OCI-LY7 (cell line): Measurements from ENCODE around the gene CHST8. TPM values are rescaled to one million over a fixed set of nuclear protein-coding genes. Genes with fewer than 3 reads are reported as not detected.

Source experiments
- BruUV-seq: library from RNA; stranded (reverse); fragments of 400-500 nt; replicated peaks from 2 replicates; lab custom pipeline; 2021; lab: Mats Ljungman, UMichigan
- CTCF ChIA-PET: fragments of 300-600 bp; sonication (Branson Sonifier 250); formaldehyde crosslinking; loops from one replicate; lab custom pipeline; 2022; ENCODE audit warnings: antibody characterized with exemption; ENCODE audit not compliant: unreplicated experiment; lab: Charles Lee
- POLR2A ChIA-PET: fragments of 300-600 bp; sonication (Branson Sonifier 250); formaldehyde crosslinking; loops from one replicate; lab custom pipeline; 2022; ENCODE audit warnings: antibody characterized with exemption; lab: Charles Lee
- DNase-seq: peaks from one replicate; pipeline ENCODE4 v3.0.0-alpha.2; 2015; ENCODE audit warnings: low spot score
- H2AFZ ChIP-seq: fragments of 200-600 bp; sonication (generic), shearing (Covaris generic); 2 replicates; pipeline ENCODE4 v1.6.1; 2014; ENCODE audit warnings: mild to moderate bottlenecking, antibody characterized with exemption, low read length, moderate library complexity
- H3K27ac ChIP-seq: fragments of 200-600 bp; sonication (generic); 2 replicates; pipeline ENCODE4 v1.5.1; 2014; ENCODE audit warnings: mixed run types, low read depth, mild to moderate bottlenecking, moderate library complexity, low read length, inconsistent platforms; ENCODE audit not compliant: poor library complexity, severe bottlenecking
- H3K36me3 ChIP-seq: fragments of 200-600 bp; sonication (generic); 2 replicates; pipeline ENCODE4 v1.6.1; 2014; ENCODE audit warnings: mild to moderate bottlenecking, antibody characterized with exemption, low read length, moderate library complexity, mixed read lengths; ENCODE audit not compliant: insufficient read depth
- H3K4me1 ChIP-seq: fragments of 200-600 bp; sonication (generic); 2 replicates; pipeline ENCODE4 v1.5.1; 2014; ENCODE audit warnings: mild to moderate bottlenecking, low read length; ENCODE audit not compliant: insufficient read depth, poor library complexity, severe bottlenecking
- H3K4me2 ChIP-seq: fragments of 200-600 bp; sonication (generic); 2 replicates; pipeline ENCODE4 v1.6.1; 2014; ENCODE audit warnings: mild to moderate bottlenecking, low read length
- H3K4me3 ChIP-seq: fragments of 200-600 bp; sonication (generic); 2 replicates; pipeline ENCODE4 v1.5.1; 2014; ENCODE audit warnings: mild to moderate bottlenecking, low read depth, low read length; ENCODE audit not compliant: poor library complexity, severe bottlenecking
- H3K79me2 ChIP-seq: fragments of 200-600 bp; sonication (generic); 2 replicates; pipeline ENCODE4 v1.6.1; 2016; ENCODE audit warnings: low read depth, mild to moderate bottlenecking, low read length, moderate library complexity, mixed read lengths; ENCODE audit not compliant: insufficient read depth
- H3K9me2 ChIP-seq: fragments of 200-600 bp; sonication (generic); 2 replicates; pipeline ENCODE4 v1.6.1; 2016; ENCODE audit warnings: mild to moderate bottlenecking, low read length, mixed read lengths; ENCODE audit not compliant: insufficient read depth
- H3K9me3 ChIP-seq: fragments of 200-600 bp; sonication (generic); 2 replicates; pipeline ENCODE4 v1.6.1; 2014; ENCODE audit warnings: mild to moderate bottlenecking, mixed run types, low read length, mixed read lengths
- H4K20me1 ChIP-seq: fragments of 200-600 bp; sonication (generic); 2 replicates; pipeline ENCODE4 v1.6.1; 2014; ENCODE audit warnings: mild to moderate bottlenecking, antibody characterized with exemption, low read length, moderate library complexity, mixed read lengths; ENCODE audit not compliant: insufficient read depth
- EZH2phosphoT487 ChIP-seq: fragments of 200-600 bp; sonication (generic); IDR thresholded peaks from 2 replicates; pipeline ENCODE4 v1.6.1; 2018; ENCODE audit warnings: low read depth, borderline replicate concordance, mild to moderate bottlenecking, mixed run types, antibody characterized with exemption, low read length, moderate library complexity, mixed read lengths
- intact Hi-C: fragments of 100-400 bp; cut with micrococcal nuclease; formaldehyde crosslinking; loops from one replicate; pipeline ENCODE4 v1.10.0; 2022; ENCODE audit not compliant: unreplicated experiment
- total RNA-seq, 2 experiments: library from RNA; depleted of rRNA in 1 of 2; stranded (reverse); fragments of >200 nt in 1 of 2; shearing (Covaris generic) in 1 of 2; gene quantifications; 2 replicates each; pipeline ENCODE4 v1.2.3, GENCODE V29; 2014 to 2022
- TF ChIP-seq, protein P1 (sequence below): fragments of 200-600 bp; sonication (generic); conservative IDR thresholded peaks from 2 replicates; pipeline ENCODE4 v1.5.1; 2014; ENCODE audit warnings: mild to moderate bottlenecking, antibody characterized with exemption, low read length, moderate library complexity, mixed read lengths

The CHST8 gene
- total RNA-seq, 2 experiments from 2014 or later, result not detected

DNA sequence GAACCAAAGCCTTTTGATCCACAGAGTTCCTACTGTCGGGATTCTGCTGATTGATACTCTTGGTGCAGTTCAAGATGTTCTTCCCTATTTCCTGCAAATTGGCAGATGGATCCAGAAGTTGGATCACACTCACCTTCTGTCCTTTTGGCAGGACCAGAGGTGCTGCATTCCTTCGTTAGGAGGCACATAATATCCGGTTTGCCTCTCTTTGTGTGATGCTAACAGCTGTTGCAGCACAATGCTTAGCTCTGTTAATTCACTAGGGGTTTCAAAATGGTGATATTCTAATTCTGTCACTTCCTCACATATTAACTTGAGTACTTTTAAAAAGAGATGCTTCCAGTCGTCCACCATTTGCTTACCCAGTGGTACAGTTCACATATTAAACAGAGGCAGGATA, 15.2 kb upstream of the CHST8 start:
- H3K4me2 ChIP-seq, result no peak overlapping the region
- CTCF ChIA-PET, result no interaction called here
- H3K36me3 ChIP-seq, result no peaks in the 10 kb centered on the region
- no peaks in the 10 kb centered on the region for H3K79me2 ChIP-seq
- no TSS peak for BruUV-seq
- H4K20me1 ChIP-seq, result no peaks in the 10 kb centered on the region
- no peaks in the 10 kb centered on the region for H3K9me2 ChIP-seq
- intact Hi-C loops, result no loop called here
- TF ChIP-seq, protein P1, sequence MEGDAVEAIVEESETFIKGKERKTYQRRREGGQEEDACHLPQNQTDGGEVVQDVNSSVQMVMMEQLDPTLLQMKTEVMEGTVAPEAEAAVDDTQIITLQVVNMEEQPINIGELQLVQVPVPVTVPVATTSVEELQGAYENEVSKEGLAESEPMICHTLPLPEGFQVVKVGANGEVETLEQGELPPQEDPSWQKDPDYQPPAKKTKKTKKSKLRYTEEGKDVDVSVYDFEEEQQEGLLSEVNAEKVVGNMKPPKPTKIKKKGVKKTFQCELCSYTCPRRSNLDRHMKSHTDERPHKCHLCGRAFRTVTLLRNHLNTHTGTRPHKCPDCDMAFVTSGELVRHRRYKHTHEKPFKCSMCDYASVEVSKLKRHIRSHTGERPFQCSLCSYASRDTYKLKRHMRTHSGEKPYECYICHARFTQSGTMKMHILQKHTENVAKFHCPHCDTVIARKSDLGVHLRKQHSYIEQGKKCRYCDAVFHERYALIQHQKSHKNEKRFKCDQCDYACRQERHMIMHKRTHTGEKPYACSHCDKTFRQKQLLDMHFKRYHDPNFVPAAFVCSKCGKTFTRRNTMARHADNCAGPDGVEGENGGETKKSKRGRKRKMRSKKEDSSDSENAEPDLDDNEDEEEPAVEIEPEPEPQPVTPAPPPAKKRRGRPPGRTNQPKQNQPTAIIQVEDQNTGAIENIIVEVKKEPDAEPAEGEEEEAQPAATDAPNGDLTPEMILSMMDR, result no peak
- no peak for TF ChIP-seq EZH2phosphoT487
- no peak overlapping the region for H3K27ac ChIP-seq
- H3K4me3 ChIP-seq, result no peak overlapping the region
- POLR2A ChIA-PET, result no interaction called here
- no peaks in the 10 kb centered on the region for H3K9me3 ChIP-seq
- no peak for DNase-seq
- H3K4me1 ChIP-seq, result no peaks in the 10 kb centered on the region
- no peak overlapping the region for H2AFZ ChIP-seq

DNA sequence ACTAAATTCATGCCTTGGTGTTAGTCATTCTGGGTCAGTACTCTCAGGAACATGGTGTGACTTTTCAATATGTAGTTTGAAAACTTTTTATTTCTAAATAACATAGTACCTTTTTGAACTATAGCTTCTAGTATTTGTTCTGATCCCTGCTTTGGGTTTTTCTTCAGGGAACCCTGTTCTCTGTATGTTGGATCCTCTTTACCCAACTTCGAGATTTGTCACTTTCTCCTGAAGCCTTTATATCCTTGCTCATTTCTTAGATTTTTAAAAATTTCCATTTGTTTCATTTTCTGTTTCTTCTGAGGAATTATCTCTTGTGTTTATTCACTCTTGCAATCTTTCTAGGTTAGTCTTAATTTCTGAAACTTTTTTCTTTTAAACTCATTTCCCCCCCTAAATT, 12.4 kb upstream of the CHST8 start:
- intact Hi-C loops, result no loop called here
- H3K79me2 ChIP-seq, result no peaks in the 10 kb centered on the region

DNA sequence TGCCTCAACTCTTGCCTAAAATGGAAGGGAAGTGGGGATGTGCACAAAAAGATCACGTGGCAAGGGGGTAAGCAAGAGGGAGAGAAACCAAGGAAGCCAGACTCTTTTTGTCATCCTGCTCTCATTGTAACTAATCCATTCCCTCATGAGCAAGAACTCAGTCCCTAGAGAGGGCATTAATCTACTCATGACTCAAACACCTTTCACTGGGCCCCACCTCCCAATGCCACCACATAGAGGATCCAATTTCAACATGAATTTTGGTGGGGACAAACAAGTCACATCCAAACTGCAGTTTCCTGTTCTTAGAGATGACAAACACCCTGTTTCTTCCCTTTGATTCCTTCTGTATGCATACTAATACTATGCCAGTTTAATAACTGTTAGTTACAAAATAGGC, 11.2 kb upstream of the CHST8 start:
- H3K9me3 ChIP-seq, result no peaks in the 10 kb centered on the region
- no peaks in the 10 kb centered on the region for H3K4me1 ChIP-seq
- DNase-seq, result no peak
- POLR2A ChIA-PET, result interaction anchor here (0.6 kb wide), 1 partner anchor 582 kb away, joined by 3 read pairs; no protein-coding TSS in a partner anchor
- no peak overlapping the region for H3K4me2 ChIP-seq
- BruUV-seq, result no TSS peak
- no peaks in the 10 kb centered on the region for H3K79me2 ChIP-seq
- no peak for TF ChIP-seq EZH2phosphoT487
- TF ChIP-seq, protein P1, result no peak
- no peak overlapping the region for H3K27ac ChIP-seq
- no peak overlapping the region for H2AFZ ChIP-seq
- H3K4me3 ChIP-seq, result no peak overlapping the region
- H3K9me2 ChIP-seq, result no peaks in the 10 kb centered on the region
- no peaks in the 10 kb centered on the region for H3K36me3 ChIP-seq
- CTCF ChIA-PET, result no interaction called here
- H4K20me1 ChIP-seq, result no peaks in the 10 kb centered on the region
- intact Hi-C loops, result no loop called here

More for the DNA sequence above, 12.4 kb upstream of the CHST8 start:
- ChIA-PET CTCF (no interaction called here), POLR2A (no interaction called here)
- H3K4me1 ChIP-seq, result no peaks in the 10 kb centered on the region
- no peaks in the 10 kb centered on the region for H3K9me3 ChIP-seq
- no peak overlapping the region for H3K4me3 ChIP-seq
- TF ChIP-seq EZH2phosphoT487, result no peak
- TF ChIP-seq, protein P1, result no peak
- no peak for DNase-seq
- no peak overlapping the region for H2AFZ ChIP-seq
- no peaks in the 10 kb centered on the region for H3K9me2 ChIP-seq
- H4K20me1 ChIP-seq, result no peaks in the 10 kb centered on the region
- H3K27ac ChIP-seq, result no peak overlapping the region
- H3K36me3 ChIP-seq, result no peaks in the 10 kb centered on the region
- H3K4me2 ChIP-seq, result no peak overlapping the region
- no TSS peak for BruUV-seq
